Naive thymus-derived CD4-positive, alpha-beta T cell (primary cell): Measurements from ENCODE around the gene DNAH1. TPM values are rescaled to one million over a fixed set of nuclear protein-coding genes. Genes with fewer than 3 reads are reported as not detected.
A peak's percentile ranks its signal among the peaks of the same experiment; 100 is the strongest.

Source experiments
- ATAC-seq: fragments of 150-1000 bp; cut with Tn5 transposase; 2 replicates; pipeline ENCODE4 v1.10.0; 2021; ENCODE audit warnings: mild to moderate bottlenecking, moderate library complexity
- CTCF ChIA-PET: fragments of 350-600 bp; sonication (Branson Sonifier 250); formaldehyde crosslinking; loops from one replicate; lab custom pipeline; 2021; ENCODE audit warnings: antibody characterized with exemption; lab: Charles Lee
- POLR2A ChIA-PET: fragments of 350-600 bp; sonication (Branson Sonifier 250); formaldehyde crosslinking; loops from one replicate; lab custom pipeline; 2021; ENCODE audit warnings: antibody characterized with exemption, inconsistent platforms; lab: Charles Lee
- DNase-seq, 9 donors: peaks; one replicate each; pipeline versions ENCODE4 v3.0.0 to v3.0.0-alpha.2; 2020 to 2022; ENCODE audit warnings: mixed read lengths in 1 of 9
- H3K27ac ChIP-seq: one replicate; pipeline ENCODE4 v1.7.0; 2013; ENCODE audit warnings: mild to moderate bottlenecking, low read depth, low read length, moderate library complexity
- H3K27me3 ChIP-seq, 2 donors: one replicate each; pipeline ENCODE4 v1.7.0; 2013; ENCODE audit warnings: low read length in 2 of 2, mild to moderate bottlenecking in 2 of 2, moderate library complexity in 2 of 2; ENCODE audit not compliant: control insufficient read depth in 2 of 2, insufficient read depth in 2 of 2
- H3K36me3 ChIP-seq, 3 experiments: 1 replicate in 2 of 3; 2 replicates in 1 of 3; pipeline ENCODE4 v1.7.0; 2013; ENCODE audit warnings: low read length in 3 of 3, mild to moderate bottlenecking in 3 of 3, moderate library complexity in 1 of 3; ENCODE audit not compliant: insufficient read depth in 3 of 3, control insufficient read depth in 2 of 3
- H3K4me1 ChIP-seq, 2 donors: one replicate each; pipeline ENCODE4 v1.7.0; 2013; ENCODE audit warnings: low read length in 2 of 2, mild to moderate bottlenecking in 2 of 2, moderate library complexity in 1 of 2; ENCODE audit not compliant: control insufficient read depth in 2 of 2, insufficient read depth in 2 of 2
- H3K4me3 ChIP-seq: 2 replicates; pipeline ENCODE4 v1.7.0; 2013; ENCODE audit warnings: mild to moderate bottlenecking, low read length
- H3K9me3 ChIP-seq, 3 experiments: 1 replicate in 2 of 3; 2 replicates in 1 of 3; pipeline ENCODE4 v1.7.0; 2013; ENCODE audit warnings: low read length in 3 of 3; ENCODE audit not compliant: control insufficient read depth in 2 of 3
- H3K27ac Mint-ChIP-seq, 9 donors: one replicate each; pipeline ENCODE4 v1.8.0; 2020 to 2022; ENCODE audit warnings: mixed read lengths in 9 of 9, mild to moderate bottlenecking in 8 of 9, moderate library complexity in 5 of 9, inconsistent platforms in 2 of 9
- H3K27me3 Mint-ChIP-seq, 5 donors: one replicate each; pipeline ENCODE4 v1.8.0; 2021 to 2022; ENCODE audit warnings: mixed read lengths in 5 of 5, mild to moderate bottlenecking in 1 of 5
- H3K36me3 Mint-ChIP-seq, 5 donors: one replicate each; pipeline ENCODE4 v1.8.0; 2020 to 2022; ENCODE audit warnings: mixed read lengths in 5 of 5, mild to moderate bottlenecking in 3 of 5, inconsistent platforms in 1 of 5
- H3K4me1 Mint-ChIP-seq, 7 donors: one replicate each; pipeline ENCODE4 v1.8.0; 2020 to 2022; ENCODE audit warnings: mixed read lengths in 7 of 7, mild to moderate bottlenecking in 3 of 7, inconsistent platforms in 1 of 7
- H3K4me3 Mint-ChIP-seq, 10 donors: one replicate each; pipeline ENCODE4 v1.8.0; 2020 to 2022; ENCODE audit warnings: mild to moderate bottlenecking in 10 of 10, mixed read lengths in 10 of 10, moderate library complexity in 6 of 10, inconsistent platforms in 2 of 10
- H3K9me3 Mint-ChIP-seq, 11 donors: one replicate each; pipeline ENCODE4 v1.8.0; 2020 to 2022; ENCODE audit warnings: mixed read lengths in 11 of 11, mild to moderate bottlenecking in 4 of 11, inconsistent platforms in 1 of 11, moderate library complexity in 1 of 11
- intact Hi-C, 2 donors: fragments of 100-400 bp; cut with micrococcal nuclease; formaldehyde crosslinking; loops; one replicate each; pipeline ENCODE4 v1.15.1; 2023
- polyA plus RNA-seq, 2 donors: library from polyadenylated mRNA; unstranded; fragments of 300-500 nt; fragmentation: Illumina TruSeq; gene quantifications; one replicate each; pipeline ENCODE4 v1.2.3, GENCODE V29; 2021
- total RNA-seq, 6 experiments: library from RNA in 5 of 6; stranded (reverse) in 5 of 6; gene quantifications; 1 replicate in 5 of 6; 2 replicates in 1 of 6; pipeline ENCODE4 v1.2.3 and lab custom pipeline; 2021 to 2026

Gene DNAH1
- total and polyA plus RNA-seq, 7 experiments from 2014 or later = 0.35 to 69.2 (median 48.2) TPM

DNA sequence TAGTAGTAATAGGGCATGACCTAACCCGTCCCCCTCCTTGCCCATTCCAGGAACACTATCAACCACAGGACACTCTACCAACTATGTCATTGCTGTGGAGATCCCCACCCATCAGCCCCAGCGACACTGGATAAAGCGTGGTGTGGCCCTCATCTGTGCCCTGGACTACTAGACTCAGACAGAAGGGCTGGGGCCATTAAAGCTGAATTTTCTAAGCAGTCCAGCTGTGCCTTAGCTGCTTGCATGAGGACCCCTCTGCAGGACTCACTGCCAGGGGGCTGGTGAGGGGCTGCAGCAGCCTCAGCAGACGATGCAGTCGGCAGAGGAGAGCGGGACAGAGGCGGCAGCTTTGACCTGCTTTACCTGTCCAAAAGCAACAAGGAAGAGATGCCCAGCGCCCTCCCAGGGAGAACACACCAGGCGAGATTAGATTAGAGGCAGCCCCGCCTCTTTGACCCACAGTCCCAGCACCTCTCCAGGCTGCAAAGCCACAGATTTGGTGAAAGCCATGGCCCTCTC is 84.2 kb downstream of the DNAH1 start:
- ATAC-seq = no peak
- no peaks in the 10 kb centered on the region for H3K27me3 ChIP-seq
- Mint-ChIP-seq H3K9me3 (no peaks in the 10 kb centered on the region), H3K4me3 (no peak overlapping the region), H3K27me3 (no peaks in the 10 kb centered on the region), H3K4me1 (no peaks in the 10 kb centered on the region), H3K36me3 (peaks cover 0 to 33% (median 10%) of the 10 kb centered on the region in 5 donors), H3K27ac (peak overlapping the region in 3 of 9 donors; percentile 56 to 58 (median 56))
- H3K4me3 ChIP-seq = no peak overlapping the region
- H3K36me3 ChIP-seq = peaks cover 0 to 84% (median 19%) of the 10 kb centered on the region in 3 experiments
- no peaks in the 10 kb centered on the region for H3K4me1 ChIP-seq
- DNase-seq = no peak
- H3K9me3 ChIP-seq = no peaks in the 10 kb centered on the region
- ChIA-PET CTCF (interaction anchor here (0.6 kb wide), 1 partner anchor 232 kb away, joined by 3 read pairs; no protein-coding TSS in a partner anchor), POLR2A (no interaction called here)
- H3K27ac ChIP-seq = no peak overlapping the region
- intact Hi-C loops = no loop called here

DNA sequence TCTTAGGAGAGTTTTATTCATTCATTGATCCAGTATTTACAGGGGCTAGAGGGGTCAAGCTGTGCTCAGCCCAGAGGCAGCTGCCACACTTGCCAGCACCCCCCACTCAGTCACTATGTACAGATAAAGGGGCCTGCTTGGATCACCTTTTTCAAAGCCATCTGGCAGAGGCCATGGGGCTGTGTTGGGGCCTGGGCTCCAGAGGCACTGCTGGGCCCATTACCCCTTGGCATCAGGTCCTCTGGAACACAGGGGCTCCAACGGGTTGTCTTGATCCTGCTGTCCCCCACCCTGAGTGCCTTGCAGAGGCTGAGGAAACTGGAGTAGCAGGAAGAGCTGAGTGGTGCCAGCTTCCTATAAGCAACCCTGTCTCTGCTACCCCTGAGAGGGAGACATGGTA is 84.9 kb downstream of the DNAH1 start:
- ChIA-PET POLR2A (no interaction called here), CTCF (no interaction called here)
- Histone ChIP-seq H3K9me3 (no peaks in the 10 kb centered on the region), H3K27ac (no peak overlapping the region), H3K4me3 (no peak overlapping the region), H3K4me1 (no peaks in the 10 kb centered on the region), H3K27me3 (no peaks in the 10 kb centered on the region), H3K36me3 (peaks cover 0 to 87% (median 19%) of the 10 kb centered on the region in 3 experiments)
- no peak for ATAC-seq
- Mint-ChIP-seq H3K4me1 (no peaks in the 10 kb centered on the region), H3K9me3 (no peaks in the 10 kb centered on the region), H3K36me3 (peaks cover 0 to 36% (median 10%) of the 10 kb centered on the region in 5 donors), H3K4me3 (no peak overlapping the region), H3K27ac (peak overlapping the region in 3 of 9 donors; percentile 47 to 63 (median 51)), H3K27me3 (no peaks in the 10 kb centered on the region)
- DNase-seq = no peak
- intact Hi-C loops = no loop called here

DNA sequence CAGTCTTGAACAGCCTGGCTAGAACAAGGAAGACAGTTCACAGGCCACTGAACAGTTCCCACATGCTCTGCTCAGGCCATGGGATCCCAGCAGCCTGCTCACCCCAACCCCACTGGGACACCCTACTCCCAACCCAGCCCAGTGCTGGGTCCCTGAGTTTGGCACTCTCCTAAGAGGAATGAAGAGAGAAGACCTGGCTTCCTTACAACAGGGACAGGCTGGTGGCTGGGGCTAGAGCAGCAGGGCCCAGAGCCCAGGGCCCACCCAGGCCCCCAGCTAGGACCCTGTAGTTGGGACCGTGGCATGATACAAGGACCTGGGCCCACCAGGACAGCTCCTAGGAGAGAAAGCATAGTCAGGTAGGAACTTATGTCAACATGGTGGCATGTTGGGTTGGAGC is 85.4 kb downstream of the DNAH1 start:
- no peak overlapping the region for H3K27ac ChIP-seq
- no peaks in the 10 kb centered on the region for H3K9me3 ChIP-seq
- no peaks in the 10 kb centered on the region for H3K27me3 ChIP-seq
- intact Hi-C loops = no loop called here
- no peak overlapping the region for H3K4me3 Mint-ChIP-seq
- H3K27ac Mint-ChIP-seq = peak overlapping the region in 2 of 9 donors; percentile 47 to 51
- peaks cover 0 to 37% (median 10%) of the 10 kb centered on the region in 5 donors for H3K36me3 Mint-ChIP-seq
- no peak for ATAC-seq
- H3K36me3 ChIP-seq = peaks cover 0 to 92% (median 21%) of the 10 kb centered on the region in 3 experiments
- H3K4me3 ChIP-seq = no peak overlapping the region
- H3K4me1 Mint-ChIP-seq = peaks cover 0 to under 1% (median 0%) of the 10 kb centered on the region in 7 donors
- ChIA-PET CTCF (no interaction called here), POLR2A (no interaction called here)
- no peaks in the 10 kb centered on the region for H3K27me3 Mint-ChIP-seq
- H3K9me3 Mint-ChIP-seq = no peaks in the 10 kb centered on the region
- no peak for DNase-seq
- H3K4me1 ChIP-seq = no peaks in the 10 kb centered on the region

DNA sequence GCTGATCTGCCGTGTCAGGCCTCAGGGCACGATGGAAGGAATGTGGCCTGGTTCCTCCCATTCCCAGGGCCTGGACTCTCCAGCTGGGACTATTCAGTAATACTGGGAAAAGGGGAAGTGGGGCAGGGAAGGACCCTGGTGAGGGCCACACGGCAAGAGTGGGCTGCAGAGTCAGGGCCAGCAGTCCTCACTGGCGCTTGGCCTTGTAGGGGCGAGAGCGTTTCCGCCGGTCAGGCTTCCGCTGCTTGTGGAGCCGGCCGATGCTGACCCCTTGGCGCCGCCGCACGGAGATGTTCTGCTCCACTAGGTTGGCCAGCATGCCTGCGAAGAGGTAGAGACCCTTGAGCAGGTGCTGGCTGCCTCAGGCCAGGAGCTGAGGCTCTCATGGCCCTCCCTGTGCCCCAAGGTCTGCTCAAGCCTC is 86.0 kb downstream of the DNAH1 start:
- Histone ChIP-seq H3K36me3 (peaks cover 0 to 94% (median 23%) of the 10 kb centered on the region in 3 experiments), H3K27ac (no peak overlapping the region), H3K9me3 (no peaks in the 10 kb centered on the region), H3K27me3 (no peaks in the 10 kb centered on the region), H3K4me3 (no peak overlapping the region), H3K4me1 (no peaks in the 10 kb centered on the region)
- Mint-ChIP-seq H3K36me3 (peaks cover 0 to 36% (median 10%) of the 10 kb centered on the region in 5 donors), H3K9me3 (no peaks in the 10 kb centered on the region), H3K27me3 (no peaks in the 10 kb centered on the region), H3K4me1 (peaks cover 0 to 4% (median 0%) of the 10 kb centered on the region in 7 donors), H3K4me3 (no peak overlapping the region), H3K27ac (no peak overlapping the region)
- intact Hi-C loops = no loop called here
- CTCF ChIA-PET = interaction anchor here (0.5 kb wide), 1 partner anchor 10 kb away, joined by 3 read pairs; no protein-coding TSS in a partner anchor
- POLR2A ChIA-PET = no interaction called here
- ATAC-seq (no peak), DNase-seq (no peak)

DNA sequence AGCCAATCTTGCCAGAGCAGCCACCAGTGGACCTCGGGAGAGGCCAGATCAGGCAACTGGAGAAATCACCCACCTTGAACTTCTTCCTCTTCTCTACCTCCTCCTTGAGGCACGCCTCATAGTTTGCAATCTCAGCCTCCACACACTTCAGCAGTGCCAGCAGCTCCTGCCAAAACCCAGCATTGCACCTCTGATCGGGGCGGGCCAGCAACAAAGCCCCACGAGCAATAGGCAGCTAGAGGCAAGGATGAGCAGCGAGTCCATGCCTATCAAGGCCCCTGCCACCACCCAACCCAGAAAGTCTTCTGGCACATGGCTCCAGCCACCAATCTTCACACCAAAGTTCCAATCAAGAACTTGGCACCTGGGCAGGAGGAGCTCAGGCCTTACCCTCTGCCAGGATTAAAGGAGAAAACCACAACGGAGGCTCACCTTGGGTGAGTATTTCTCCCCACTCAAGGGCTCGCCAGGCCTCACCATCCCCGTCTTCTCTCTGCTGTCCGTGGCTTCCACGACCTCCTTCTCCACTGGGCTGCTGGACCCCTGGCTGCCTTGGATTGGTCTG is 86.7 kb downstream of the DNAH1 start:
- Histone ChIP-seq H3K36me3 (peaks cover 0 to 96% (median 23%) of the 10 kb centered on the region in 3 experiments), H3K27ac (no peak overlapping the region), H3K4me3 (no peak overlapping the region), H3K4me1 (no peaks in the 10 kb centered on the region), H3K9me3 (no peaks in the 10 kb centered on the region), H3K27me3 (no peaks in the 10 kb centered on the region)
- DNase-seq = no peak
- H3K4me3 Mint-ChIP-seq = no peak overlapping the region
- H3K27me3 Mint-ChIP-seq = no peaks in the 10 kb centered on the region
- intact Hi-C loops = no loop called here
- H3K4me1 Mint-ChIP-seq = peaks cover 0 to 7% (median 5%) of the 10 kb centered on the region in 7 donors
- H3K27ac Mint-ChIP-seq = peak overlapping the region in 1 of 9 donors; percentile 43
- ChIA-PET CTCF (no interaction called here), POLR2A (no interaction called here)
- no peak for ATAC-seq
- H3K9me3 Mint-ChIP-seq = no peaks in the 10 kb centered on the region
- peaks cover 0 to 36% (median 13%) of the 10 kb centered on the region in 5 donors for H3K36me3 Mint-ChIP-seq

DNA sequence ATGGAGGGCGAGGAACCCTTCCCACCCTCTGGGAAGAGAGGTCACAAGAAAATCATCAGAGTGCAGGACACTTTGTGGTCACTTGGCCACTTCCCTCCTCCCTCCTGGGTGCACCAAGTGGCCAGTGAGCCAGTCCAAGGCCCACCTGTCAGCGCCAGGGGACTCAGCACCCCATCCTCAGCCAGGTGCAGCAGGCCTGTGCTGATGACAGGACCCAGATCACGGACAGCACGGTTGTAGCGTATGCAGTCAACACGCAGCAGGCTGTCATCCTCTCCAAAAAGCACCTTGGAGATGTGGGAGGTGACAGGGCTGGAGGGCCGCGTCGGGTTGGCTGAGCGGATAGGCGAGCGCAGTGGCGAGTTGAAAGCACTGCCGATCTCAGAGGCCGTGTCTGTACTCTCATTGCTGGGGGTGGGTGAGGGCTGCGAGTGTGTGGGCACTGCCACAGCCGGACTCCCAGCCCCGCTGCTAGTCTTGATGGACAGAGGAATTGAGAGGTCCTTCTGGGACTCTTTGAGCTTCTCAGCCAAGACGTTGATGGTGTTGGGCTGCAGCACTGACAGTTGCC is 87.2 kb downstream of the DNAH1 start:
- Mint-ChIP-seq H3K27me3 (no peaks in the 10 kb centered on the region), H3K27ac (peak overlapping the region in 1 of 9 donors; percentile 67), H3K9me3 (no peaks in the 10 kb centered on the region), H3K36me3 (peaks cover 0 to 36% (median 19%) of the 10 kb centered on the region in 5 donors), H3K4me1 (peaks cover 5 to 12% (median 11%) of the 10 kb centered on the region in 7 donors), H3K4me3 (no peak overlapping the region)
- ChIA-PET POLR2A (no interaction called here), CTCF (no interaction called here)
- intact Hi-C loops = no loop called here
- peaks cover 3 to 4% of the 10 kb centered on the region in 2 donors for H3K4me1 ChIP-seq
- no peak overlapping the region for H3K4me3 ChIP-seq
- H3K27ac ChIP-seq = no peak overlapping the region
- DNase-seq (no peak), ATAC-seq (no peak)
- no peaks in the 10 kb centered on the region for H3K9me3 ChIP-seq
- peaks cover 0 to 90% (median 23%) of the 10 kb centered on the region in 3 experiments for H3K36me3 ChIP-seq
- no peaks in the 10 kb centered on the region for H3K27me3 ChIP-seq
